Measurements from ENCODE around the gene TES.
"Not testable (repeated sequence)": the region's sequence is repeated elsewhere in the genome, so short reads cannot be mapped to it uniquely, and the experiment has no call there.

TES gene

DNA sequence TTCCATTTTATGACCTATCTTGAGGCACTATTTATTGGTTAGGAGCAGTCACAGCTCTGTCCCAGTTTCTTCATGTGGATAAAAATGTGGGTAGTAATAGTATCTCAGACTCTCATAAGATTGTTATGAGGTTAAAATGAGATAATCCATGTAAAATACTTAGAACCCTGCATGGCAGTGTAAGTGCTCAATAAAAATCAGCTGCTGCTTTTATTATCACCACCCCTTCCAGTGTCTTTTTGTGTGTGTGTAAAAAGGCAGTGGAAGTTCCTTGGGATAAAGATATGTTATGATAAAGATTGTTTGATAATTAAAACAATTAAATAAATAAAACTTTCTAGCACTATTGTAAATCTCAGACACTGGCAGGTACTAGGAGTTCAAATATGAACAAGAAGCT is 15.5 kb downstream of the TES start:
- no peak for DNase-seq

DNA sequence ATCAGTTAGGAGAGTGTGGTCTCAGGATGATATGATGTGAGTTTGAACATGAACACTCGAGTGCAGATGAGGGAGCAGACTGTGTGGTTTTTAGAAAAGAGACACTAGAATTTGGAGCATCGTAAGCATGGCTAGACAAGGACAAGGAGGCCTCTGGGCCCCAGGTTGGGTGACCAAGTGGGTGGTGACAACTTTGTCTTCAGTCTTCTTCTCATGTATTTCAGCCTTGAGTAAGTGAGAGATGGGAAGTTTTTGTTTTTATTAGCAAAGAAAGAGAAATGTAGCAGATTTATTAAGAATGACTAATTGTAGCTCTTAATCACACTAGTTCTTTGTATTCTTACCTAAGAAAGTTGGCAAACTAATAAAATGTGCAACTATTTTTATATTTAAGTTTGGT is 16.3 kb downstream of the TES start:
- DNase-seq, result no peak

GRCh38 chr7:116227678-116228239 is 17.4 kb downstream of the TES start:
- DNase-seq, result no peak

DNA sequence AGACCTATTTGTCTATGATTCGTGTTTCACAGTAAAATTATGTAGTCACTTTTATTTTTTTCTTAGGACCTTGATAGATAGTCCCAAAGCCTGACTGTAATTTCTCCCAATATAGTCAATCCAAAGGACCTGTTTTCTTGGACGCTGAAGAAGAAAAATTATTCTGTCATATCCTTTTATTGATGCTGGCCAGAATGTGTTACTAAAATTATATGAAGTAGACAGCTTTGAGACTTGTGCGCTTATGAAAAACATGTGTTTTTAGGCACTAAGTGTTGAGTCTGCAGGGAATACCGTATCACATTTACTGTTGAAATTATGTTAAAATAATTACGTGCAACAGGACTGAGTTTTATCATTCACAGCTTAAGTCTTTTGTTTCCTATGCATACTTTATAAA is 17.9 kb downstream of the TES start:
- DNase-seq, result no peak

- peak; percentile 48 for DNase-seq
Observed at GRCh38 chr7:116229366-116229765, 19.0 kb downstream of the TES start.

DNA sequence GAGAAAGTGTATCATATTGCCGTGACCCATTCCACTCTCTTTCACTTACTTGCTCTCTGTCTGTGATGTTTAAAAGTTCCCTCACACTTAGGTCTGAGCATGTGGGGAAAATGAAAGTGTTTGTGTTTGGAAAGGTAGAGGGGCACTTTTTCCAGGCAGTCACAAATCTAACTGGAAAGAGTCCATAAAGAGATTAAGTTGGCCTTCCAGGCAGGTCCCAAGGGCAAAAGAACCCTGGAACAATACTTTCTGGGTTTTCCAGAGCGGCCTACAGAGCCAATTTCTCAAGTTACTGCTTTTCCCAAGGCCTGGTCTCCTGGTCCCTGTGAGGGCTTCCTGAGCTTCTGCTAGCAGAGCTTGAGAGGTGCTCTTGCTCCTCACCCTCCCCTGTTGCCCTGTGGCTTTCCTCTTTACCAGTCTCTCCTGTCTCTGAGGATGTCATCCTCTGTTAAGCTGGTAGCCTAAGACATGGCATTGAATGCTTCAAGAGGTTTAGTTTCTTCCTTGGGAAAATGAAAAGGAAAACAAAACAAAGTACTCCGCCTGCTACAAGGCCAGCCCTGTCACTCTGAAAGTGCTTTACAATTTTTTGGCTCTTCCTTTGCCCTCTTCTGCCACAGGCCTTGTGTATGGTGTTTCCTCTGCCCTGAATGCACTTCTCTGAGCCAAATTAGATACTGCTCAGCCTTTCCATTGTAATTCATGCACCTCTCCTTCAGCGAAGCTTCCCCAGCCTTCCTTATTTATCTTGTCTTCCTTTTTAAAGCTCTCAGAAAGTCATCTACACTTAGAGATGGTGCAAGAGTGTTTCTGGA is 20.1 kb downstream of the TES start:
- peak; percentile 30 for DNase-seq

- DNase-seq, result no peak
Observed at GRCh38 chr7:116231543-116231942, 21.2 kb downstream of the TES start.

GRCh38 chr7:116231949-116232348 is 21.6 kb downstream of the TES start:
- DNase-seq, result no peak

GRCh38 chr7:116232350-116232749 is 22.0 kb downstream of the TES start:
- DNase-seq, result peak; percentile 47

DNA sequence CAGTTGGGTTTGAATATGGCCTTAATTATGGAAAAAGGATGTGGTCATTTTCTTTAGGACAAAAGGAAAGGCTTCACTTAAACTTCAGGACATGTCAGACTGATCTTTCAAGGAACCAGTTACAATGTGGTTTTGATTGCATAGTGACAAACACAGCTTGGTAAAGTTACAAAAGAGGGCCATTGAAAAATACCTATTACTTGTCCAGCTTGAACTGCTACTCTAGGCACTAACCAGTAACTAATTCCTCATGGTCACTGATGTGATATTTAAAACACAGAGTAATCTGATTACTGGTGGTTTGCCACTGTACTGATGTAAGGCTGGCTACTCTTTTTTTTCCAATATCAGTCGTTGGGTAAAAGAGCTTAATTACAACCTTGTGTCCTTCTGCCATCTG is 22.6 kb downstream of the TES start:
- no peak for DNase-seq

GRCh38 chr7:116234517-116235200 is 24.3 kb downstream of the TES start:
- DNase-seq, result no peak

DNA sequence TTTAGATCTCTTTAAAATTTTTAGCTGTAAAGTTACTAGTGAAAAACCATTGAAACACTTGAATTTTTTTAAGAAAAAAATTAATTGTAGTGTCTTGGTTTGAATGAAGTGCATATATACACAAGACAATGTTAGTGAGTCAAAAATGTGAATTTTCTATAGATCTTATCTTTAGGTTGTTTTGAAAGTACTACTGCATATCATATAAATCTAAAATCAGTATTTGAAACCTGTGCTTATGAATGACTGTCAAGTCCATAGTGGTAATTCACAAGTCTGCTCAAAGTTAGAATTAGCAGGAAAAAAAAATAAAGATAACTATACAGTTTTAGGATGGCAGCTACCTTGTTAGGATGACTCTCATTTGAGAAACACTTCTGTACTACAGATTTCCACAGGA is 25.0 kb downstream of the TES start:
- DNase-seq, result no peak

DNA sequence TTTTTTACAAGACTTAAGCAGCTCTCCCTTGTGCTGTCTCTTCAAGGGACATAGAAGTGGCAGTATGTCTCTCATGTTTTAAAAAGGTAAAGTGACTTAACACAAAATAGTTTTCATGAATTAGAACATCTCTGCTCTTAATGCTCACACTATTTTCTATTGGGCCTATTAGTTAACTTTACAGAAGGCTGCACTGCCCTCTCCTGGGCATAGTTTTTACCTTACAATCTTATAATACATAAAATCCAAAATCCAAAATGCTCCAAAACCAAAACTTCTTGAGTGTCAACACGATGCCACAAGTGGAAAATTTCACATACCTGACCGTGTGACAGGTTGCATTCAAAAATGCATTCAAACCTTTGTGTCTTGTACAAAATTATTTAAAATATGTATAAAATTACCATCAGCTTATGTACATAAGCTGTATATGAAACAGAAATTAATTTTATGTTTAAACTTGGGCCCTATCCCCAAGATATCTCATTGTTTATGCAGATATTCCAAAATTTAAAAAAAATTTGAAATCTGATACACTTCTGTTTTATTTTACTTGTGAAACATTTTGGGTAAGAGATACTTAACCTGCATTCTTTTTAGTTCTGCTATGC is 25.8 kb downstream of the TES start:
- DNase-seq, result peak; percentile 69

- DNase-seq, result peak; percentile 27
Observed at GRCh38 chr7:116239020-116239419, 28.7 kb downstream of the TES start.

DNA sequence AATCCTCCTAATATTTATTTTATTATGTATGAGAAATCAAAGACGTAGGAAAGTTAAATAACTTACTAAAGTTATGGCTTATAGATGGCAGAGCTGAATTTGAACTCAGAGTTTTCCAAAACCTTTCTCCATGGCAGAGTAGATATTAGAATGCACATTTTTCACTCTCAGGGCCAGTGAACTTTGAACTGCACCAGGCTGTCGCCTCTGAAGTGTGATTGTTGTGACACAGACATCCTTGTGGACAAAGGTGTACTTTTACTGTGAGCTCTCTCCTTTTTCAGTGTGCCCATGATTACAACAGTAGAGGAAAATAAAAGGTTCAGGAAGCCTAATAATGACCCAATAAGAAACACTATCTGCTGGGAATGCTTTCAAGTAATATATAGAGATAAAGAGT is 29.1 kb downstream of the TES start:
- DNase-seq, result no peak

GRCh38 chr7:116240024-116240668 is 29.8 kb downstream of the TES start:
- DNase-seq, result no peak

DNA sequence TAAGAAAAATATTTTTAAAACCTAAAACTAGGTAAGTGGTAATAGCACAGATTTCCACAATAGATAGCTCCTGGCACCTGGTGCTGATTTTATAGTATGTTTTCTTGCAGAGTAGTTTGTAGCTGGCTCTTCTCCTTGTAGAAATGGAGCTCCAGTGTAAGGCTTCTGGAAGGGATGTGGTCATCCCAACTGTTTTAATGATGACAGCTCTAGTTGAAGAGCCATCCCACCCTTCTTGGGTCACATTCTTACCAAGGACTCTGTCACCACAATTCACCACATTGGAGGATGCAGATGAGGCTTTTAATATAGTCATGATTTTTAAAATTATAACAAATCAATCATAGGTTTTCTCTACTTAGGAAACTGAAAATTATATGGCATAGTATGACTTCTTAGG is 31.0 kb downstream of the TES start:
- DNase-seq, result no peak

DNA sequence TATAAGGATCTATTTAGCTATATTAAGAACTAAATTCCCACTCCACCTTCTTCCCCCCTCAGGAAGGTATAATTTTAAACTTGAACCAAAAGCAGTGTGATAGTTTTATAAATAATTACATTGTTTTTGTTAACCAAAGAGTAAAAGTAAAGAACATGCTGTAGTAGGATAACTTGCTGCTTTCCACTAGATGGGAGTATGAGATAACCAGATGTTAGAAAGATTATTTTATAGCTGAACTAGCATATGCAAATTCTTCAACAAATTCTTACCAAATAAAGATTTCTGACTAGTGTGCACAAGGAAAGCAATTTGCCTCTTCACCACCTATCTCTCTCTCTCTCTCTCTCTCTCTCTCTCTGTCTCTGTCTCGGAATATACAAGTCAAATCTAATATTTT is 31.8 kb downstream of the TES start:
- DNase-seq, result no peak

DNA sequence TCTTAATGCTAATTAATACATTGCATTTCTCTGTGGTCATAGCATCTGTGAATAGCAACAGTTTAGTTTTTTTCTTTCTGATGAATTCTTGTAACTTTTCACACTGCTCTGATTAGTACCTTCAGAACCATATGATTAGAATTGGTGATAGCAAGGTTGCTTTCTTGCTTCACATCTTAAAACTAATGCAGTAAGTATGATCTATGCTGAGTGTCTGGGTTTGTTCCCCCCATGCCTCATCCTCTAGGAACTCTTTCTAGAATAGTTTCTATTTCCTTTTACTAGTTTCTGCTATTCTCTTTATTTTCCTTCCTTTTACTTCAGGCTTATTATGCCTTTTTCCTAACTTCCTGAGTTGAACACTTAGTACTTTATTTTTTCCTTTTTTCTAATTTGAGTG is 32.4 kb downstream of the TES start:
- no peak for DNase-seq

DNA sequence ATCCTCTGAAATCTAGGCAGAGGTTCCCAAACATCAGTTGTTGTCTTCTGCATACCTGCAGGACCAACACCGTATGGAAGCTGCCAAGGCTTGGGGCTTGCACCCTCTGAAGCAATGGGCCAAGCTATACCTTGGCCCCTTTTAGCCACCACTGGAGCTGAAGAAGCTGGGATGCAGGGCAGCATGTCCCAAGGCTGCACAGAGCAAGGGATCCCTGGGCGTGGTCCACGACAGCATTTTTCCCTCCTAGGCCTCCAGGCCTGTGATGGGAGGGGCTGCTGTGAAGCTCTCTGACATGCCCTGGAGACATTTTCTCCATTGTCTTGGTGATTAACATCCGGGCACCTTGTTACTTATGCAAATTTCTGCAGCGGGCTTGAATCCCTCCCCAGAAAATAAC is 34.5 kb downstream of the TES start:
- DNase-seq, result not testable (repeated sequence)

DNA sequence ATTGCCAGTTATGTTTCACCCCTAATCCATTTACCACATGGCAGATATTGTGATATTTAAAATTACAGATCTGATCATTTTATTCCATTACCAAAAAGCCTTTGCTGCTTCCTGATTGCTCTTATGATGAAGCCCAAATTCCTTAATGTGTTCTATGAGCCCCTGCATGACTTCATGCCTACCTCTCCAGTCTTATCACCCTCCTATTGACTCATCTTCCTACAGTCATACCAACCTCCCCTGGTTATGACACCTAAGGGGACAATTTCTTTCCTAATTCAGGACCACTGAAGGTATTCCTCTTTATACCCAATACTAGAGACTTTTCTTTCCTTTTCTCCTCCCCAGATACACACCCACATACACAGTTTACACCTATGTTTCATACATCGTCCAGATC is 36.0 kb downstream of the TES start:
- no peak for DNase-seq

- no peak for DNase-seq
Observed at GRCh38 chr7:116249969-116250553, 39.7 kb downstream of the TES start.

GRCh38 chr7:116251675-116252074 is 41.3 kb downstream of the TES start:
- no peak for DNase-seq

All from suppressor macrophage treated with lipopolysaccharide for 4 hours (primary cell).